HT1080 (cell line): ENCODE measurements around the gene IL34. TPM values are rescaled to one million over a fixed set of nuclear protein-coding genes. Genes with fewer than 3 reads are reported as not detected.
"Not testable (repeated sequence)": the region's sequence is repeated elsewhere in the genome, so short reads cannot be mapped to it uniquely, and the experiment has no call there.

Experiments
- DNase-seq: peaks from one replicate; pipeline ENCODE4 v3.0.0-alpha.2; 2015; ENCODE audit warnings: low read depth
- polyA plus RNA-seq, 2 experiments: library from polyadenylated mRNA; depleted of rRNA; stranded (reverse); fragments of >200 nt; gene quantifications; 2 replicates each; pipeline ENCODE4 v1.2.3, GENCODE V29; 2015
- total RNA-seq: library from RNA; depleted of rRNA; stranded (reverse); fragments of >200 nt; shearing (Covaris generic); gene quantifications from 2 replicates; pipeline ENCODE4 v1.2.3, GENCODE V29; 2014; rRNA removed

IL34 gene
- not detected in 2 replicates for total RNA-seq
- polyA plus RNA-seq (2015; cell fraction: cytosol; rRNA removed), result not detected in 2 replicates
- polyA plus RNA-seq (2015; cell fraction: nucleus; rRNA removed), result 0.48 TPM in 1 of 2 replicates, not detected in the other

- DNase-seq, result no peak
These were observed at the start of gene IL34 for GRCh38 chr16:70646260-70647241. TSS of gene IL34 (plus strand) at chr16:70646559. CDS start at chr16:70646948, 389 bp downstream.

- no peak for DNase-seq
These were observed 49.1 kb upstream of the IL34 start for GRCh38 chr16:70597135-70597835.

- no peak for DNase-seq
These were observed 47.3 kb upstream of the IL34 start for GRCh38 chr16:70598937-70599503.

GRCh38 chr16:70600730-70601129 is 45.6 kb upstream of the IL34 start:
- no peak for DNase-seq

DNA sequence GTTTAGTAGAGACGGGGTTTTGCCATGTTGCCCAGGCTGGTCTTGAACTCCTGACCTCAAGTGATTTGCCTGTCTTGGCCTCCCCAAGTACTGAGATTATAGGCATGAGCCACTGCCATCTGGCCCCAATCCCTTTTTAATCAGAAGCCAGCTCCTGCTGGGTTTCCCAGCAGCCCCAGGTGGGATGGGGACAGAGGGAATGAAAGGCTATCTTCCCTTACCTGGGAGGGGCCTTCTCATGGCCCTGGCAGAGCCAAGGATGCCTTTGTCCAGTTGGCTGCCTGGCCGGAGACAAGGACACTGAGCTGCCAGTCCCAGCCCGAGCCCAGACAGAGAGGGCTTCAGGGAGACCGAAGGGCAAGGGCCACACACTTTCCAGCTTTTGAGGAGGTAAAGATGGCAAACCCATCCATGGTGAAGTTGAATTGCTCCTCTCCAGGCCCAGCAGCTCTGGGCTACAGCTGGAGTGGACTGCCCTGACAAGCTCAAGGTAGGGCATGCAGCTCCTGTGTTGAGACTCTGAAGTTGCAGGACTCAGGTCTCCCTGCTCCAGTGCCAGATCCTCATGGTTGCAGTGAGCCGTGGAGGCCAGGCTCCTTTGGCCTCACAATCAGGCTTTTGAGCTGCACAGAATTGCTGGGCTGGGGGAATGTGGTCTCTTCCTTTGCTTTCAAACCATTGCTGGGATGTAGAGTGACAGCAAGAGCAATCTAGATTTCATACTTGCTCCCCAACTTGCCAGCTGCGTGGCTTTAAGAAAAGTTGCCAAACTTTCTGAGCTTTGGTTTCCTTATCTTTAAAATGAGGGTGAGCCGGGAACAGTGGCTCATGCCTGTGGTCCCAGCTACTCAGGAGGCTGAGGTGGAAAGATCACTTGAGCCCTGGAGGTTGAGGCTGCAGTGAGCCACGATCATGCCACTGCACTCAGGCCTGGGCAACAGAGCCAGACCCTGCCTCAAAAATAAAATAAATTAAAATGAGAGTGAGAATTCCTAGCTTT is 44.5 kb upstream of the IL34 start:
- no peak for DNase-seq

DNA sequence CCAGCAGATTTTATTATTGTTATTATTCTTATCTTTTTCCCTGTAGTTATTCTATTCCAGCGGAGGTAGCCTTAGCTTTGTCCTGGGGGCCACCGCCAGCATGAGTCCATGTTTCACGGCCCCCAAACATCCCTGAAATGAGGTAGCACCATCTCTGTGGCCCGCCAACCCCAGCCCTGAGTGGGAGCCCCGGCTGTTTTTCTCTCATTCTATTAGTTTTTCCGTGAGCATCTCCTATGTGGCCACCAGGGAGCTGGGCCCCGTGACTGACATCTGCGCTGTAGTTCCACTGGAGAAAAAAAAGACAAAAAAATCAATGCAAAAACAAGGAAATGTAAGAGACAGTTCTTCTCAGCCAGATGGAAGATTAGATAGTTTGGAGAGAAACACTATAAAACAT is 43.5 kb upstream of the IL34 start:
- DNase-seq, result no peak

DNA sequence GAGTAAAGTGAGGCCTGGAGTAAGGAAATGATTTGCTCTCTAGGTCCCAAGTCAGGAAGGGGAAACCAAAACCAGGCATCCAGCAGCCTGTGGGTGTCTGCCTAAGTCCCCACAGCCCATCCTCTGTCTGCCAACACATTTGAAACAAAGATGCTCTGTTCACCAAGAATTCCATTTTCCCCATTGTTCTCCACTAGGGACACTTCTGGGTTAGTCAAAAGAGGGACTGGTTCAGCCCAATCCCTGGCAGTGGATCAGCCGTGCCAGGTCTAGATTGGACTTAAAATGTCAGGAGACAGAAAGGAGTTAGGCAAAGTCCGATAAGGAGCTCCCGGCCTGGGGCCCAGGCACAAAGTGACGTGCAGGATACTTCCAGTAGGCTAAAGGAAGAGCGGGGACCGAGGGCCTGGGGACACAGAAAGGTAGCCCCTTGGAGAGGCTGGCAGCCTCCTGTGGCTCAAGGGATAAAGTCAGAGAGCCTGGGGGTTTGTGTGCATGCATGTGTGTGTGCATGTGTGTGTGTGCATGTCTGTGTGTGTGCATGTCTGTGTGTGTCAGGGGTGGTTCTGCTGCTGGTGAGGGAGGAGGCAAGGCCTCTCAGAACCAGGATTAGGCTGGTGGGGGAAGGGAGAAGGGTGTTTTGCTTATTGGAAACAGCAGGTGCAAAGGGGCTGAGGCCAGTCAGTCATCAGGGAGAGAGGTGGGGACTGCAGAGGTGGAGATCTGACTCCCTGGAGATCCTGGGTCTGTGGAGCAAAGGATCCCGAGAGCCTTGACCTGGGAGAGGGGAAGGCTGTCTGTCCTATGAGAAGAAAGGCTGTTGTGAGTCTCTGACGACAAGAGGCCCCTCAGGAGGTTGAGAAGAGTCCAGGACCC is 41.7 kb upstream of the IL34 start:
- peak; percentile 39 for DNase-seq

DNA sequence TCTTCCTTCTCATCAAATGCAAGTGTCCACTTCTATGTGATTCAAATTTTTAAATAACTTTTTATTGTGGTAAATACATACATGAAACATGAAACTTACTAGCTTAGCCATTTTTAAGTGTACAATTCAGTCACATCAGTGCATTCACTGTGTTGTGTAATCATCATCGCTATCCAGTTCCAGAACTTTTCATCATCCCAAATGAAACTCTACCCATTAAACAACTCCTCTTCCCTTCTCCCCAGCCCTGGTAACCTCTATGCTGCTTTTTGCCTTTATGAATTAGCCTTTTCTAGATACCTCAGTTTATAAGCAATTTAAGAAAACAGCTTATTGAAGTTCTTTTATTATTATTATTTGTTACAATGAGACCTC is 41.1 kb upstream of the IL34 start:
- no peak for DNase-seq

DNA sequence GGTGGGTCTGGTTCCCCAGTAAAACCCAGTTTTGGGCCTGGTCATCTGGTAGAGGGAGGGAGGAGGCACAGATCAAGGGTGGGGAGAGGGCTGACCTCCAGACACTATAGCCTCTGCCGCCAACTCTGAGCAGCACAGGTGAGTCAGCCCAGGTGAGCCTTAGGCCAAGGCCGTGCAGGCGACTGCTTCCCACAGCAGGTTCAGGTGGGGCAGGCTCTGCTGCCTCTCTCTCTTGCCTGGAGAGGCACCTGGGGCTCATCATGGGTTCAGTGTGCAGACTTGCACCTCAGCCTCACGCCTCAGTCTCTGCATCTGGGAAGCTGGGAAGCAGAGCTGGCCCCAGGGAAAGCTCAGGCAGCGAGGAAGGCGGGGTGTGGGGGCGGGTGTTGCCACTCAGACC is 37.8 kb upstream of the IL34 start:
- DNase-seq, result no peak

- no peak for DNase-seq
These were observed 35.8 kb upstream of the IL34 start for GRCh38 chr16:70610273-70611223.

GRCh38 chr16:70611224-70611598 is 35.1 kb upstream of the IL34 start:
- no peak for DNase-seq

DNA sequence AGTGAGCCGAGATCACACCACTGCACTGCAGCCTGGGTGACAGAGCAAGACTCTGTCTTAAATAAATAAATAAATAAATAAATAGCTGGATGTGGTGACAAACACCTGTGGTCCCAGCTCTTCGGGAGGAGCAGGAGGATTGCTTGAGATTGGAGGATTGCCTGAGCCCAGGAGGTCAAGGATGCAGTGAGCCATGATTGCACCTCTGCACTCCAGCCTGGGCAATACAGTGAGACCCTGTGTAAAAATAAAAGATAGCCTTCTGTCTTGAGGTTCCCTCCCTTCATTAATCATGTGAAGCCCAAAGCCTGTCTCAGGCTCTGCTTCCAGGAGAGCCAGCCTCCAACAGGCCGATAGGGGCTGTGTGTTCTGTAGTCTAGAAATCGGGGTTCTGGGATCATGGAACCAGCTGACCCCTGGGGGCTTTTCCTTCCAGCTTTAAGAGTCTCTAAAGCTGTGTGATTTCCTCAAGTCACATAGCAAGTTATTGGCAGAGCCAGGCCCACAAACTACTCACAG is 34.5 kb upstream of the IL34 start:
- DNase-seq, result no peak

GRCh38 chr16:70612931-70613330 is 33.4 kb upstream of the IL34 start:
- no peak for DNase-seq

DNA sequence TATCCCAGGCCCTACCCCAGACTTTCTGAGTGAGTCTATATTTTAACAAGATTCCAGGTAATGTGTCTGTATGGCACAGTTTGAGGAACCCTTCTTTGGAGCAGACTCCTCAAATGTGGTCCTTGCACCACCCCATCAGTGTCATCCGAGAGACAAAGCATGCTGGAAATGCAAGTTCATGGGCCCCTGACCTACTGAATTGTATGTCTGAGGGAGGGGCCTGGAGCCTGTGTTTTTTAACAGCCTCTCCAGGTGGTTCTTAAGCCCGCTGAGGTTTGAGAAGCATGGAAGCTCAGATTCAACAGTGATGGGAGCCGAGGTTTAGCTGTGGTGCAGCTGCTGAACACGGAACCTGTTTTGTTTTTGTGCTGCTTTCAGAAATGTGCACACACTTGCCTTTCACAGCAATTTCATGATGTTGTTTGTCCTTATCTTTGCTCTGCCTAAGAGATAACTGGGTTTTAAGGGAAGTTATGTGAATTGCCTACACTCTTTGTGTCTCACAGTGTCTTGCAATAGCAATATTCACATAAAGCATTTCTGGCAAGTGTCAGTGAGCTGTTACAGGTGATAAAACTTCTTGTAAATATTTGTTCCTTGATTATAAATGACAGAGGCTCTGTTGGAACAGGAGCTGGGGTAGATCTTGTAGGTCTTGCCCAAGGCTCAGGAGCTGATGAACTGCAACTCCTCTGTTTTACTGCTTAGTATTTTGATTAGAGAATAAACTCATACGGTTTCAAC is 32.0 kb upstream of the IL34 start:
- DNase-seq, result no peak

- no peak for DNase-seq
These were observed 30.4 kb upstream of the IL34 start for GRCh38 chr16:70615945-70616344.

DNA sequence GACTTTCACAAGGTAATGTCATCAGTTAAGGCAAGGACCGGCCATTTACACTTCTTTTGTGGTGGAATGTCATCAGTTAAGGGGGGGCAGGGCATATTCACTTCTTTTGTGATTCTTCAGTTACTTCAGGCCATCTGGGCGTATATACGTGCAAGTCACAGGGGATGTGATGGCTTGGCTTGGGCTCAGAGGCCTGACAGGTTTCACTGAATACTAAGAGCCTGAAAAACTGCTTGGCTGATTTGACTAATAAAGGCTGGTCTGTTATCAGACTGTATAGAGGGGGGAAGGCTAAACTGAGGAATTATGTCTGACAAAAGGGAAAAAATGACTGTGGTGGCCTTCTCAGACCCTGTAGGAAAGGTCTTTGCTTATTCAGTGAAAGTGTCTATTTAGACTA is 24.5 kb upstream of the IL34 start:
- DNase-seq, result not testable (repeated sequence)

DNA sequence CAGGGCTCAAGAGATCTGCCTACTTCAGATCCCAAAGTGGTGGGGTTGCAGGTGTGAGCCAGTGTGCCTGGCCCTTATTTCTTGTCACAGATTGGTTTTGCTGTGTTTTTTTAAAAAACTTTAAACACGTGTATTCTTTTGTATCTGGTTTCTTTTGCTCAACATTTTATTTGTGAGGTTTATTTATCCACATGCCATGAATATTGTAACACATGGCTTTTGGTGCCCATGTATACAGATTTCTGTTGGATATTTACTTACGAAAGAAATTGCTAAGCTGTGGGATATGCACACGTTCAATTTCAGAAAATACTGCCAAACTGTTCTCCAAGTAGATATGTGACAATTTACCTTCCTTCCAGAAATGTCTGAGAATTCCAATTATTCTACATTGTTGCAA is 18.7 kb upstream of the IL34 start:
- DNase-seq, result no peak
